Testis (tissue), 2 donors: ENCODE data around the gene LRTM2.

Experiments
- POLR2A ChIP-seq: fragments of 450-650 bp; IDR thresholded peaks from one replicate; pipeline ENCODE4 v1.6.1; 2017; ENCODE audit warnings: antibody characterized with exemption, mild to moderate bottlenecking, moderate library complexity
- TF ChIP-seq, protein P1 (sequence below), 3 experiments: fragments of 450-650 bp in 2 of 3; fragments of 200-600 bp in 1 of 3; sonication (generic) in 1 of 3; IDR thresholded peaks; one replicate each; pipeline ENCODE4 v1.5.1; 2016 to 2019; ENCODE audit warnings: antibody characterized with exemption in 3 of 3, mild to moderate bottlenecking in 2 of 3, moderate library complexity in 1 of 3

DNA sequence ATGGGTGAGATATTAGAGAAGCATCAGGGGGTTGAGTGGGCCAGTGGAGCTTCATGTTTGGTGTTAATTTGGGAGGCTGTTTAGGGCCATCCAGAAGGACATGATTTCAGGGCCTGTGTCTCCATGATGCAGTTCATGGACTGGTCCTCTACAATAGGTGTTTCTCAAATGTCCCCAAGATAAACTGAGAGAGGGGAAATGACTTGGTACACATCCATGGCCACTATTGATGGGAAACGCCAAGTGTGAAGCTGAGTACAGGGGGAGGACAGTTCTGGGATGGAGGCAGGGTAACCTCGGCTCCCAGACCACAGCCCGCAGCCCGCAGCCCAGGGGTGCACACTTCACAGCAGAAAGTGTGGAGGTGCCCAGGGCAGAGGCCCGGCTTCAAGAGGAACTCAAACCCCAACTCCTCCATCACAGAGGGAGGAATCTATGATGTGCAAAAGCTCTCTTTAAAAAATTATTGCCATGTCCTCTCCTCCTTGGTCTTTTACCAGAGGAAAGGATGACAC lies 64.8 kb downstream of the LRTM2 start:
- TF ChIP-seq, protein P1, sequence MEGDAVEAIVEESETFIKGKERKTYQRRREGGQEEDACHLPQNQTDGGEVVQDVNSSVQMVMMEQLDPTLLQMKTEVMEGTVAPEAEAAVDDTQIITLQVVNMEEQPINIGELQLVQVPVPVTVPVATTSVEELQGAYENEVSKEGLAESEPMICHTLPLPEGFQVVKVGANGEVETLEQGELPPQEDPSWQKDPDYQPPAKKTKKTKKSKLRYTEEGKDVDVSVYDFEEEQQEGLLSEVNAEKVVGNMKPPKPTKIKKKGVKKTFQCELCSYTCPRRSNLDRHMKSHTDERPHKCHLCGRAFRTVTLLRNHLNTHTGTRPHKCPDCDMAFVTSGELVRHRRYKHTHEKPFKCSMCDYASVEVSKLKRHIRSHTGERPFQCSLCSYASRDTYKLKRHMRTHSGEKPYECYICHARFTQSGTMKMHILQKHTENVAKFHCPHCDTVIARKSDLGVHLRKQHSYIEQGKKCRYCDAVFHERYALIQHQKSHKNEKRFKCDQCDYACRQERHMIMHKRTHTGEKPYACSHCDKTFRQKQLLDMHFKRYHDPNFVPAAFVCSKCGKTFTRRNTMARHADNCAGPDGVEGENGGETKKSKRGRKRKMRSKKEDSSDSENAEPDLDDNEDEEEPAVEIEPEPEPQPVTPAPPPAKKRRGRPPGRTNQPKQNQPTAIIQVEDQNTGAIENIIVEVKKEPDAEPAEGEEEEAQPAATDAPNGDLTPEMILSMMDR (IDR thresholded peaks at IDR 0.05): no peak
- TF ChIP-seq POLR2A: no peak
